GM23338 (cell line): ENCODE results near the gene SPDYE17. TPM values are rescaled to one million over a fixed set of nuclear protein-coding genes. Genes with fewer than 3 reads are reported as not detected.
"Not testable (repeated sequence)": the region's sequence is repeated elsewhere in the genome, so short reads cannot be mapped to it uniquely, and the experiment has no call there.

Experiments
- ATAC-seq: fragments of 200-7000 bp; cut with Tn5 transposase; 3 replicates; pipeline ENCODE4 v1.9.1; 2020
- DNase-seq: peaks from one replicate; pipeline ENCODE4 v3.0.0-alpha.2; 2015; ENCODE audit warnings: low spot score
- H2AFZ ChIP-seq: fragments of 200-600 bp; sonication (generic); 2 replicates; pipeline ENCODE4 v1.8.0; 2016; ENCODE audit warnings: antibody characterized with exemption, mild to moderate bottlenecking, moderate library complexity
- H3F3A ChIP-seq: fragments of 200-600 bp; sonication (generic); replicated peaks from 2 replicates; pipeline ENCODE4 v1.8.0; 2017; ENCODE audit warnings: antibody characterized with exemption, mixed run types, low read depth
- H3K27ac ChIP-seq: fragments of 200-600 bp; sonication (generic); 2 replicates; pipeline ENCODE4 v1.6.1; 2016; ENCODE audit warnings: low read depth
- H3K27me3 ChIP-seq: fragments of 200-600 bp; sonication (generic); 2 replicates; pipeline ENCODE4 v1.8.0; 2016; ENCODE audit warnings: mild to moderate bottlenecking, mixed run types, moderate library complexity; ENCODE audit not compliant: insufficient read depth
- H3K36me3 ChIP-seq: fragments of 200-600 bp; sonication (generic); 2 replicates; pipeline ENCODE4 v1.8.0; 2016; ENCODE audit warnings: mild to moderate bottlenecking; ENCODE audit not compliant: insufficient read depth
- H3K4me1 ChIP-seq: fragments of 200-600 bp; sonication (generic); 2 replicates; pipeline ENCODE4 v1.8.0; 2016; ENCODE audit warnings: mild to moderate bottlenecking, moderate library complexity; ENCODE audit not compliant: insufficient read depth
- H3K4me2 ChIP-seq: fragments of 200-600 bp; sonication (generic); 2 replicates; pipeline ENCODE4 v1.7.1; 2017; ENCODE audit warnings: mixed run types
- H3K4me3 ChIP-seq: fragments of 200-600 bp; sonication (generic); 2 replicates; pipeline ENCODE4 v1.6.1; 2016; ENCODE audit warnings: mixed run types
- H3K79me2 ChIP-seq: fragments of 200-600 bp; sonication (generic); replicated peaks from 2 replicates; pipeline ENCODE4 v1.8.0; 2017; ENCODE audit warnings: mild to moderate bottlenecking; ENCODE audit not compliant: insufficient read depth
- H3K9me2 ChIP-seq: fragments of 200-600 bp; sonication (generic); 2 replicates; pipeline ENCODE4 v1.8.0; 2017; ENCODE audit not compliant: insufficient read depth
- H4K20me1 ChIP-seq: fragments of 200-600 bp; sonication (generic); replicated peaks from 2 replicates; pipeline ENCODE4 v1.8.0; 2017; ENCODE audit warnings: mild to moderate bottlenecking; ENCODE audit not compliant: insufficient read depth
- H3K27ac Mint-ChIP-seq: 2 replicates; pipeline ENCODE4 v1.8.0; 2020; ENCODE audit warnings: inconsistent platforms, mild to moderate bottlenecking, moderate library complexity, mixed read lengths
- H3K27me3 Mint-ChIP-seq: 3 replicates; pipeline ENCODE4 v1.8.0; 2022; ENCODE audit warnings: low read depth, mild to moderate bottlenecking, moderate library complexity, mixed read lengths, inconsistent platforms; ENCODE audit not compliant: insufficient read depth, poor library complexity
- H3K36me3 Mint-ChIP-seq: 3 replicates; pipeline ENCODE4 v1.8.0; 2021; ENCODE audit warnings: low read depth, mild to moderate bottlenecking, inconsistent platforms, moderate library complexity, mixed read lengths
- H3K4me1 Mint-ChIP-seq: 3 replicates; pipeline ENCODE4 v1.8.0; 2020; ENCODE audit warnings: mild to moderate bottlenecking, inconsistent platforms, mixed read lengths
- H3K4me3 Mint-ChIP-seq: 3 replicates; pipeline ENCODE4 v1.8.0; 2021; ENCODE audit warnings: moderate library complexity, mild to moderate bottlenecking, inconsistent platforms, mixed read lengths
- H3K9me3 Mint-ChIP-seq: 3 replicates; pipeline ENCODE4 v1.8.0; 2020; ENCODE audit warnings: moderate library complexity, mild to moderate bottlenecking, inconsistent platforms, mixed read lengths
- polyA plus RNA-seq: library from polyadenylated mRNA; unstranded; fragments of >200 nt; fragmentation: Nextera tagmentation; extraction: Ambion mirVana; gene quantifications from 2 replicates; pipeline ENCODE4 v1.2.1, GENCODE V29; 2016
- total RNA-seq: library from RNA; depleted of rRNA; stranded (reverse); fragments of >200 nt; shearing (Covaris generic); gene quantifications from 2 replicates; pipeline ENCODE4 v1.2.3, GENCODE V29; 2014

The SPDYE17 gene
- total and polyA plus RNA-seq, 2 experiments from 2014 or later: not detected

GRCh38 chr7:76990202-76990601, 42.0 kb downstream of the SPDYE17 start:
- H3K9me2 ChIP-seq, H3K36me3 ChIP-seq, H3K4me3 ChIP-seq, H3K36me3 Mint-ChIP-seq, H3K27me3 Mint-ChIP-seq, H3K27me3 ChIP-seq, H3K9me3 Mint-ChIP-seq, H3K4me2 ChIP-seq, H3K79me2 ChIP-seq, H3K4me1 Mint-ChIP-seq, DNase-seq, H3K27ac ChIP-seq, H4K20me1 ChIP-seq, ATAC-seq, H3K27ac Mint-ChIP-seq, H2AFZ ChIP-seq, H3K4me3 Mint-ChIP-seq, H3F3A ChIP-seq, H3K4me1 ChIP-seq: not testable (repeated sequence)

GRCh38 chr7:76985924-76986717, 46.0 kb downstream of the SPDYE17 start:
- not testable (repeated sequence) for H3K4me3 ChIP-seq, H3K27me3 Mint-ChIP-seq, H4K20me1 ChIP-seq, H3K9me2 ChIP-seq, H3K4me2 ChIP-seq, H3K4me1 Mint-ChIP-seq, H3K27ac Mint-ChIP-seq, ATAC-seq, H3K27me3 ChIP-seq, H3K79me2 ChIP-seq, H3K36me3 ChIP-seq, H3K27ac ChIP-seq, H3K9me3 Mint-ChIP-seq, DNase-seq, H3K4me1 ChIP-seq, H3F3A ChIP-seq, H3K36me3 Mint-ChIP-seq, H3K4me3 Mint-ChIP-seq, H2AFZ ChIP-seq

- H3K9me3 Mint-ChIP-seq, DNase-seq, H3F3A ChIP-seq, H3K4me3 ChIP-seq, H3K27ac Mint-ChIP-seq, H3K4me3 Mint-ChIP-seq, H3K27ac ChIP-seq, H3K27me3 Mint-ChIP-seq, H3K4me1 Mint-ChIP-seq, H2AFZ ChIP-seq, H3K79me2 ChIP-seq, H3K36me3 ChIP-seq, H3K36me3 Mint-ChIP-seq, H4K20me1 ChIP-seq, H3K4me1 ChIP-seq, H3K4me2 ChIP-seq, H3K9me2 ChIP-seq, H3K27me3 ChIP-seq: not testable (repeated sequence)
- ATAC-seq: peak; percentile 8; the same call in 2 of the 3 replicates
These were observed 47.4 kb downstream of the SPDYE17 start for GRCh38 chr7:76984784-76985136.

- not testable (repeated sequence) for H3K79me2 ChIP-seq, H3K4me1 ChIP-seq, H3K4me3 ChIP-seq, H3K27me3 Mint-ChIP-seq, H3K27ac Mint-ChIP-seq, H3K36me3 ChIP-seq, H3K9me3 Mint-ChIP-seq, H3K27me3 ChIP-seq, H3K9me2 ChIP-seq, H2AFZ ChIP-seq, H3K4me3 Mint-ChIP-seq, H3K27ac ChIP-seq, H3K36me3 Mint-ChIP-seq, H3F3A ChIP-seq, H3K4me2 ChIP-seq, DNase-seq, H4K20me1 ChIP-seq, H3K4me1 Mint-ChIP-seq
- ATAC-seq: peak; percentile 93
These were observed 48.0 kb downstream of the SPDYE17 start for GRCh38 chr7:76983937-76984783.

- H3K4me3 Mint-ChIP-seq, H3K36me3 ChIP-seq, H3K27ac Mint-ChIP-seq, H3F3A ChIP-seq, H3K4me1 ChIP-seq, DNase-seq, H3K9me3 Mint-ChIP-seq, H3K4me1 Mint-ChIP-seq, H3K27me3 ChIP-seq, H3K27me3 Mint-ChIP-seq, ATAC-seq, H3K9me2 ChIP-seq, H3K79me2 ChIP-seq, H3K4me3 ChIP-seq, H4K20me1 ChIP-seq, H3K27ac ChIP-seq, H3K36me3 Mint-ChIP-seq, H2AFZ ChIP-seq, H3K4me2 ChIP-seq: not testable (repeated sequence)
These were observed 48.8 kb downstream of the SPDYE17 start for GRCh38 chr7:76983333-76983732.

GRCh38 chr7:76982501-76982900, 49.7 kb downstream of the SPDYE17 start:
- not testable (repeated sequence) for H3K36me3 ChIP-seq, H3K79me2 ChIP-seq, H3K9me3 Mint-ChIP-seq, H3K4me1 Mint-ChIP-seq, H4K20me1 ChIP-seq, H3K4me3 Mint-ChIP-seq, H3K9me2 ChIP-seq, H3K4me1 ChIP-seq, H3K27ac ChIP-seq, H3K4me3 ChIP-seq, DNase-seq, ATAC-seq, H3K27ac Mint-ChIP-seq, H3K27me3 Mint-ChIP-seq, H3K27me3 ChIP-seq, H3F3A ChIP-seq, H3K4me2 ChIP-seq, H2AFZ ChIP-seq, H3K36me3 Mint-ChIP-seq
